HG02642 (cell line): ENCODE data around the gene STAB1.

Experiments used
- ATAC-seq: cut with Tn5 transposase; IDR thresholded peaks from one replicate; pipeline ENCODE4 v1.9.1; 2021; ENCODE audit warnings: mild to moderate bottlenecking; ENCODE audit not compliant: unreplicated experiment, poor library complexity

The STAB1 gene

DNA sequence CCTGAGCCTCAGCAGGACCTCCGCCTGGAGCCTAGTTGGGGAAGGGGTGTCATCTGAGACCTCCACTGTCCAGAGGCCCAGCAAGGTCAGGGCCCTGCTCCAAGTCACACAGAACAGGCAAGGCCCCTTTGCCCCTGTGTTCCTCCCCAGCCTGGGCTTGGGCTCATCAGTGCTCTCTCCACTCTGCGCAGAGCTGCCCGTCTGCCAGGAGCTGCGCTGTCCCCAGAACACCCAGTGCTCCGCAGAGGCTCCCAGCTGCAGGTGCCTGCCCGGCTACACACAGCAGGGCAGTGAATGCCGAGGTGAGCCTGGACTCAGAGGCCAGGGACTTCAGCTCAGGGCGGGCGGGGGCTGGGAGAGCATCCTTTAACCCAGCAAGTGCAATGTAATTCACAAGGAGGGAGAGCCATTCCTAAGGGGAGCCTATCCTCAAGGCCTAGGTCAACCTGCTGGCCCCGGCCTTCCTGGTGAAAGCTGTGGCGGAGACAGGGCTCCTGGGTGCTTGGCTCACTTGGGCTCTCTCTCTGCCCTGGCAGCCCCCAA is 7.7 kb downstream of the STAB1 start:
- no peak for ATAC-seq

GRCh38 chr3:52503788-52504424 is 8.8 kb downstream of the STAB1 start:
- no peak for ATAC-seq

- ATAC-seq, result no peak
These were observed 9.8 kb downstream of the STAB1 start for GRCh38 chr3:52504977-52505376.

- no peak for ATAC-seq
These were observed 11.3 kb downstream of the STAB1 start for GRCh38 chr3:52506266-52506966.

DNA sequence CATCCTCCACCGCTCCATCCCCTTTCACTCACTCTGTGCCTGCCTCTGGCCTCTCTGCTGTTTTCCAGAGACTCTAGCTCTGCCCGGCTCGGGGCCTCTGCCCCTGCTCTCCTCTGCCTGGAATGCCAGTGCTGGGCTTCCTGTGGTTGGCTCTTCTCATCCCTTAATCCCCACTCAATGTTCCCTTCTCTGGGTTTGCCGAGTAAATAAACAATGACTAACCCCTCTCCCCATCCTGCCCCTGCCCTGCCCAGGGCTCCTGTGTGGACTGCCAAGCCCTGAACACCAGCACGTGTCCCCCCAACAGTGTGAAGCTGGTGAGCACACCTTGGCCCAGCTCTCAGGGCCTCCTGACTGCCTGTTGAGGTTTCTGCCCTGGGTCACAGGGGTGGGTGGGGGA is 12.2 kb downstream of the STAB1 start:
- no peak for ATAC-seq

DNA sequence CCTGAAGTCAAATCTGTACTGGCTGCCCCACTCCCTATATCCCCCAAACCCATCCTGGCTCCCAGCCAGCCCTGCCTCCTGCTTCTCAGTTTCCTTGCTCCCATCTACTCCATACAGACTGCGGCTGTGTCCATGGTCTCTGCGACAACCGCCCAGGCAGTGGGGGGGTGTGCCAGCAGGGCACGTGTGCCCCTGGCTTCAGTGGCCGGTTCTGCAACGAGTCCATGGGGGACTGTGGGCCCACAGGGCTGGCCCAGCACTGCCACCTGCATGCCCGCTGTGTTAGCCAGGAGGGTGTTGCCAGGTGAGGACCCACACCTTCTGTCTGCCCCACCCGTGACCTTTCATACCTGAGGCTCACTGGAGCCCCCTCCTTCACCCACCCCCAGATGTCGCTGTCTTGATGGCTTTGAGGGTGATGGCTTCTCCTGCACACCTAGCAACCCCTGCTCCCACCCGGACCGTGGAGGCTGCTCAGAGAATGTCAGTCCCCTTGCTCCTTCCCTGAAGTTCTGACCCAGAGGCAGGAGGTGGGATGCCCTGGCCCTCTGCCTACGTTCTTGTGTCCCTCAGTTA is 14.7 kb downstream of the STAB1 start:
- no peak for ATAC-seq

- no peak for ATAC-seq
These were observed 16.4 kb downstream of the STAB1 start for GRCh38 chr3:52511509-52511908.

GRCh38 chr3:52512105-52512504 is 17.0 kb downstream of the STAB1 start:
- no peak for ATAC-seq

- no peak for ATAC-seq
These were observed 17.6 kb downstream of the STAB1 start for GRCh38 chr3:52512727-52513126.

DNA sequence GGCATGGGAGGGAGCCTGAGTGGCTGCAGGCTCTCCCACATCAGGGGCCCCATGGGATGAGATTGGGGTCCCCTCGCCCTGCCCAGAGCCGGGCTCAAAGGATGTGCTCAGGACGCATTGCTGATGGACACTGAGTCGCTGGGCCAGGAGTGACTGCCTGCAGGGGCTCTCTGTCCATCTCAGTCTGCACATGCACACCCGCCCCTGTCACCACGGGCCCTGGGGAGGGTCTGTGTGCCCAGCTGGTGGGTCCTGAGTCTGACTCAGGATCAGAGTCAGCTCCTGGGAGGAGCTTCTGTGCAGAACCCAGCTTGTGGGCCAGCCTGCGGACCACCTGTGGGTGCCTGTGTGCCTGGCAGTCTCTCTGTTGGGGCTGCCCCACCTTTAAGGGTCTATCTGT is 18.1 kb downstream of the STAB1 start:
- no peak for ATAC-seq

DNA sequence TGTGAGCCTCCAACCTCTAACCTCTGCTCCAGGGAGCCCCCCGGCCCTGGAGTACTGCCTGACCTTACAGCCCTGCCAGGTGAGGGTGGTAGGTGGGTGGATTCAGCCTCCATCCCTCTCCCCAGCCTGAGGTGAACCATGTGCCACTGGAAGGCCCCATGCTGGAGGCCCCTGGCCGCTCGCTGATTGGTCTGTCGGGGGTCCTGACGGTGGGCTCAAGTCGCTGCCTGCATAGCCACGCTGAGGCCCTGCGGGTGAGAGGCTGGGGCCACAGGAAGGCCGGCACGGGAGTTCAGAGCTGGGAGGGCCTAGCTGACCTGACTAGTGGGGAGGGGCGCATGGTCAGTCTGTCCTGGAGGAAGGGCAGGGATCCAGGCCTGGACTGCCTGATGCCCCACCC is 19.4 kb downstream of the STAB1 start:
- ATAC-seq, result no peak

- no peak for ATAC-seq
These were observed 20.1 kb downstream of the STAB1 start for GRCh38 chr3:52515192-52515591.

- ATAC-seq, result no peak
These were observed 21.5 kb downstream of the STAB1 start for GRCh38 chr3:52516509-52517195.

DNA sequence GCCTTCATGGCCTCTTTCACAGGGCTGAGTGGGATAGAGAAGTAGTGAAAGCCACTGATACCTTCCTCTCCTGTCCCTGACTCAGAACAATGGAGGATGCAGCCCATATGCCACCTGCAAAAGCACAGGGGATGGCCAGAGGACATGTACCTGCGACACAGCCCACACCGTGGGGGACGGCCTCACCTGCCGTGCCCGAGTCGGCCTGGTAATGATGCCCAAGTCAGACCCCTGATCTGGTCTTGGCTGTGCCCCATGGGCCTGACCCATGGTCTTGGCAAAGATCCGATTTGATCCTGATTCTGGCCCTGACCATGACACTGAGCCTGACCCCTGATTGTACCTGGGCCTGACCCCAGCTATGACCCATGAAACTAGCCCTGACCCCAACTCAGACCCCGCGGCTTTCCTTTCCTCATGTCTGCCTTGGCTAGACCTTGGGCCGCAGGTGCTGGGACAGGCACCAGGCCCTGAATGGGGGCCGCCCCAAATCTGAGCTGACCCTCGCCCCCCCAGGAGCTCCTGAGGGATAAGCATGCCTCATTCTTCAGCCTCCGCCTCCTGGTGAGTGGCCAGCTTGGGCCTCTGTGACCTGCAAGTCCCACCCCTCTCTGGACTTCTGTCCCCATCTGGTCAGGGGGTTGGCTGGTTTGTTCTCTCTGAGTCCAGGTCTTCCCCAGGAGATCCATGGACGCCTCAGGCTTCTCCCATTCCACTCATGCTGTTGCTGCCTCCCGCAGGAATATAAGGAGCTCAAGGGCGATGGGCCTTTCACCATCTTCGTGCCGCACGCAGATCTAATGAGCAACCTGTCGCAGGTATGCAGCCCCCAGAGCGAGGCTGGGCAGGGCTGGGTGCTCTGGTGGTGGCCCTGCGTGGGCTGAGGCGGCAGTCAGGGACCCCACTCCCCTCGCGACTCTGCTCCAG is 22.9 kb downstream of the STAB1 start:
- no peak for ATAC-seq

GRCh38 chr3:52518723-52519444 is 23.7 kb downstream of the STAB1 start:
- no peak for ATAC-seq

DNA sequence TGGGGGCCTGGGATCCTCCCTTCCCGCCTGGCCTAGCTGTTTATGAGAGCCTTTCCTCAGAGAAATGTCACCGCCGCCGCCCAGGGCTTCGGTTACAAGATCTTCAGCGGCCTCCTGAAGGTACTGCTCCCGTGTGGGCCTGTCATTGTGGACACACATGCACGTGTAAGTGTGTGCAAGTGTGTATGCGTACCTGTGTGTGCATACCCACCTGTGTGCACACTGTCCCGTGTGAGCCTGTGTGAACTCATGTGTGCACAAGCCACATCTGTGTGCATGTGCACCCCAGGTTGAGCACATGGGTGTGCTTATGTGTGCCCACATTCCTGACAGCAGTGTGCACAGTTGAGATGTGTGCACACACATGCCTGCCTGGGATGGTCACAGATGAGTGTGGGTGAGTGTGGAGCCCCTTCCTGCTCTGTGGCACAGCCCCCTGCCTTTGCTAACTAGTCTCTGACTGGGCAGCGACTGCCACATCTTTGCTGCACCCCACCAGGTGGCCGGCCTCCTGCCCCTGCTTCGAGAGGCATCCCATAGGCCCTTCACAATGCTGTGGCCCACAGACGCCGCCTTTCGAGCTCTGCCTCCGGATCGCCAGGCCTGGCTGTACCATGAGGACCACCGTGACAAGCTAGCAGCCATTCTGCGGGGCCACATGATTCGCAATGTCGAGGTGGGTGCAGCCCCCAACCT is 24.5 kb downstream of the STAB1 start:
- no peak for ATAC-seq

DNA sequence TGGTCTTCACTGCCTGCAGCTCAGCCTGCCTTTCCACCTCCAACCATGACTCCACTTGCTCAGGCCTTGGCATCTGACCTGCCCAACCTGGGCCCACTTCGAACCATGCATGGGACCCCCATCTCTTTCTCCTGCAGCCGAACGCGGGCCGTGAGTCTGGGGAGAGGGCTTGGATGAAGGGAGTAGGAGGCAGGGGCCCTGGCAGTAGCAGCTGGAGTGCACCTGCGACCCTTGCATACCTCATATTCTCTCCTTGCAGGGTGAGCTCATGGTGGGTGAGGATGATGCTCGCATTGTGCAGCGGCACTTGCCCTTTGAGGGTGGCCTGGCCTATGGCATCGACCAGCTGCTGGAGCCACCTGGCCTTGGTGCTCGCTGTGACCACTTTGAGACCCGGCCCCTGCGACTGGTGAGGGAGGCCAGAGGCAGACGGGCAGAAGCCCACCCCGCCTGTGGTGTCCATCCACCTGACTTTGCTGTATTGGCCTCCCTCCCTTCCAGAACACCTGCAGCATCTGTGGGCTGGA is 25.1 kb downstream of the STAB1 start:
- ATAC-seq, result no peak

DNA sequence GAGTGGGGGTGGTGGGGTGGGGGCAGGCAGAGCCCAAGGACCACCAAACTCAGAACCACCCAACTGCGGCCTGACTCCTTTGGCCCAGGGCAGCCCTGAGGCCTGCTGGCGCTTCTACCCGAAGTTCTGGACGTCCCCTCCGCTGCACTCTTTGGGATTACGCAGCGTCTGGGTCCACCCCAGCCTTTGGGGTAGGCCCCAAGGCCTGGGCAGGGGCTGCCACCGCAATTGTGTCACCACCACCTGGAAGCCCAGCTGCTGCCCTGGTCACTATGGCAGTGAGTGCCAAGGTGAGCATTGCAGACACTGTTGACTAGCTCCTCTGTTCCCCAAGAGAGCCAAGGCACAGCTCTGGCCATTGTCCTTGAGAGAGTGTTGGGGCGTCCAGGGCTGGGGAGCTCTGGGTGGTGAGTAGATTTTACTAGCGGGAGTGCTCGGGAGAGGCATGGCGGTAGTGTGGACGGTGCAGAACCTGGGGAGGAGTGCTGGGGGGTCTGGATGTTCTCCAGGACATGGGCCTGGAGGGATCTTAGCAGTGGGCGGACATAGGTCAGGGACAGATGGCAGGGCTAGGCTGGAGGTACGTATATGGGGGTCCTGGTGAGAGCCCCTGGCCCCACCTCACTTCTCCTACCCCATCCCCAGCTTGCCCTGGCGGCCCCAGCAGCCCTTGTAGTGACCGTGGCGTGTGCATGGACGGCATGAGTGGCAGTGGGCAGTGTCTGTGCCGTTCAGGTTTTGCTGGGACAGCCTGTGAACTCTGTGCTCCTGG is 25.8 kb downstream of the STAB1 start:
- no peak for ATAC-seq
